HG02763 (cell line): Measurements from ENCODE around the gene PTPRN2.
"Not testable (repeated sequence)": the region's sequence is repeated elsewhere in the genome, so short reads cannot be mapped to it uniquely, and the experiment has no call there.

Source experiments
- ATAC-seq: cut with Tn5 transposase; IDR thresholded peaks from one replicate; pipeline ENCODE4 v1.9.1; 2021; ENCODE audit warnings: mild to moderate bottlenecking, moderate library complexity; ENCODE audit not compliant: unreplicated experiment

The PTPRN2 gene

GRCh38 chr7:157952841-157953645, 634.6 kb downstream of the PTPRN2 start:
- ATAC-seq = no peak

- no peak for ATAC-seq
These were observed 635.5 kb downstream of the PTPRN2 start for GRCh38 chr7:157952050-157952667.

GRCh38 chr7:157951300-157952049, 636.1 kb downstream of the PTPRN2 start:
- no peak for ATAC-seq

- no peak for ATAC-seq
These were observed 637.9 kb downstream of the PTPRN2 start for GRCh38 chr7:157949711-157950110.

GRCh38 chr7:157947504-157947903, 640.1 kb downstream of the PTPRN2 start:
- ATAC-seq = no peak

- ATAC-seq = no peak
These were observed 641.1 kb downstream of the PTPRN2 start for GRCh38 chr7:157946398-157947060.

- ATAC-seq = no peak
These were observed 642.2 kb downstream of the PTPRN2 start for GRCh38 chr7:157945401-157945800.

- ATAC-seq = no peak
These were observed 642.8 kb downstream of the PTPRN2 start for GRCh38 chr7:157944734-157945291.

GRCh38 chr7:157944051-157944450, 643.6 kb downstream of the PTPRN2 start:
- ATAC-seq = no peak

- no peak for ATAC-seq
These were observed 644.1 kb downstream of the PTPRN2 start for GRCh38 chr7:157943561-157943960.

GRCh38 chr7:157941210-157941609, 646.4 kb downstream of the PTPRN2 start:
- no peak for ATAC-seq

- ATAC-seq = no peak
These were observed 647.1 kb downstream of the PTPRN2 start for GRCh38 chr7:157940497-157940896.

- ATAC-seq = no peak
These were observed 649.4 kb downstream of the PTPRN2 start for GRCh38 chr7:157938211-157938610.

- ATAC-seq = no peak
These were observed 650.2 kb downstream of the PTPRN2 start for GRCh38 chr7:157937406-157937805.

GRCh38 chr7:157936976-157937375, 650.6 kb downstream of the PTPRN2 start:
- ATAC-seq = no peak

GRCh38 chr7:157935721-157936120, 651.9 kb downstream of the PTPRN2 start:
- ATAC-seq = not testable (repeated sequence)

GRCh38 chr7:157933219-157934155, 654.1 kb downstream of the PTPRN2 start:
- ATAC-seq = not testable (repeated sequence)

GRCh38 chr7:157932498-157933218, 655.0 kb downstream of the PTPRN2 start:
- no peak for ATAC-seq

GRCh38 chr7:157930926-157931466, 656.6 kb downstream of the PTPRN2 start:
- no peak for ATAC-seq
